ENCODE data around the gene DHX35.
"Not testable (repeated sequence)": the region's sequence is repeated elsewhere in the genome, so short reads cannot be mapped to it uniquely, and the experiment has no call there.

DHX35 gene

GRCh38 chr20:38979842-38980241 is 17.7 kb downstream of the DHX35 start:
- DNase-seq = no peak

GRCh38 chr20:38982291-38982690 is 20.1 kb downstream of the DHX35 start:
- no peak for DNase-seq

- no peak for DNase-seq
These were observed 22.9 kb downstream of the DHX35 start for GRCh38 chr20:38985060-38985459.

- DNase-seq = no peak
These were observed 23.5 kb downstream of the DHX35 start for GRCh38 chr20:38985603-38986170.

- no peak for DNase-seq
These were observed 24.5 kb downstream of the DHX35 start for GRCh38 chr20:38986663-38987062.

GRCh38 chr20:38987777-38988176 is 25.6 kb downstream of the DHX35 start:
- no peak for DNase-seq

GRCh38 chr20:38990728-38991127 is 28.6 kb downstream of the DHX35 start:
- DNase-seq = no peak

- DNase-seq = no peak
These were observed 29.9 kb downstream of the DHX35 start for GRCh38 chr20:38991814-38992704.

GRCh38 chr20:38995536-38996044 is 33.4 kb downstream of the DHX35 start:
- DNase-seq = no peak

GRCh38 chr20:38996866-38997265 is 34.7 kb downstream of the DHX35 start:
- not testable (repeated sequence) for DNase-seq

- no peak for DNase-seq
These were observed 35.5 kb downstream of the DHX35 start for GRCh38 chr20:38997622-38998021.

- DNase-seq = no peak
These were observed 37.1 kb downstream of the DHX35 start for GRCh38 chr20:38999217-38999616.

GRCh38 chr20:38999965-39000910 is 38.1 kb downstream of the DHX35 start:
- DNase-seq = no peak

- DNase-seq = no peak
These were observed 42.4 kb downstream of the DHX35 start for GRCh38 chr20:39004508-39004907.

- DNase-seq = no peak
These were observed 47.2 kb downstream of the DHX35 start for GRCh38 chr20:39009348-39009747.

GRCh38 chr20:39010496-39010895 is 48.4 kb downstream of the DHX35 start:
- no peak for DNase-seq

GRCh38 chr20:39013662-39014109 is 51.5 kb downstream of the DHX35 start:
- no peak for DNase-seq

GRCh38 chr20:39016041-39016440 is 53.9 kb downstream of the DHX35 start:
- DNase-seq = no peak

GRCh38 chr20:39016506-39016905 is 54.4 kb downstream of the DHX35 start:
- DNase-seq = no peak

GRCh38 chr20:39019027-39019426 is 56.9 kb downstream of the DHX35 start:
- DNase-seq = no peak

GRCh38 chr20:39019805-39020325 is 57.7 kb downstream of the DHX35 start:
- DNase-seq = no peak

- DNase-seq = no peak
These were observed 59.6 kb downstream of the DHX35 start for GRCh38 chr20:39021748-39022147.

Measured in C1 segment of cervical spinal cord (tissue), 14 donors.